22Rv1 (cell line): ENCODE results near the gene OPRL1.

Experiments used
- H3K27ac ChIP-seq: fragments of 450-650 bp; 2 replicates; pipeline ENCODE4 v1.5.1; 2017
- ZFX ChIP-seq: fragments of 450-650 bp; IDR thresholded peaks from 2 replicates; pipeline ENCODE4 v1.6.1; 2017; ENCODE audit warnings: antibody characterized with exemption, borderline replicate concordance
- TF ChIP-seq, protein P1 (sequence below): fragments of 450-650 bp; IDR thresholded peaks from 2 replicates; pipeline ENCODE4 v1.5.1; 2017; ENCODE audit warnings: mild to moderate bottlenecking

Gene OPRL1

DNA sequence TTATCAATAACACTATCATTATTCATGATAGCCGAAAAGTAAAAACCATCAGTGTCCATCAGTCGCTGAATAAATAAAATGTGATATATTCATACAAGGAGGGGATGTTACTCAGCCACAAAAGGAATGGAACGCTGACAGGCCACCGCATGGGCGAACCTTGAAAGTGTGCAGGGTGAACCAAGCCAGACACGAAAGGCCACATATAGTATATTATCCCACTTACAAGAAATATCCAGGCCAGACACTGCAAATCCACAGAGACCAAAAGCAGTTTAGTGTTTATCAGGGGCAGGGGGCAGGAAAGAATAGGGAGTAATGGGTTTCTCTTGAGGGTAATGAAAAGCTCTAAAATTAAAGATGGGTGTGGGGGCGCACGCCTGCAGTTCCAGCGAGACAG is 36.1 kb upstream of the OPRL1 start:
- H3K27ac ChIP-seq, result peak overlapping the region; percentile 72
- TF ChIP-seq, protein P1, sequence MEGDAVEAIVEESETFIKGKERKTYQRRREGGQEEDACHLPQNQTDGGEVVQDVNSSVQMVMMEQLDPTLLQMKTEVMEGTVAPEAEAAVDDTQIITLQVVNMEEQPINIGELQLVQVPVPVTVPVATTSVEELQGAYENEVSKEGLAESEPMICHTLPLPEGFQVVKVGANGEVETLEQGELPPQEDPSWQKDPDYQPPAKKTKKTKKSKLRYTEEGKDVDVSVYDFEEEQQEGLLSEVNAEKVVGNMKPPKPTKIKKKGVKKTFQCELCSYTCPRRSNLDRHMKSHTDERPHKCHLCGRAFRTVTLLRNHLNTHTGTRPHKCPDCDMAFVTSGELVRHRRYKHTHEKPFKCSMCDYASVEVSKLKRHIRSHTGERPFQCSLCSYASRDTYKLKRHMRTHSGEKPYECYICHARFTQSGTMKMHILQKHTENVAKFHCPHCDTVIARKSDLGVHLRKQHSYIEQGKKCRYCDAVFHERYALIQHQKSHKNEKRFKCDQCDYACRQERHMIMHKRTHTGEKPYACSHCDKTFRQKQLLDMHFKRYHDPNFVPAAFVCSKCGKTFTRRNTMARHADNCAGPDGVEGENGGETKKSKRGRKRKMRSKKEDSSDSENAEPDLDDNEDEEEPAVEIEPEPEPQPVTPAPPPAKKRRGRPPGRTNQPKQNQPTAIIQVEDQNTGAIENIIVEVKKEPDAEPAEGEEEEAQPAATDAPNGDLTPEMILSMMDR, result no peak
- no peak for TF ChIP-seq ZFX

DNA sequence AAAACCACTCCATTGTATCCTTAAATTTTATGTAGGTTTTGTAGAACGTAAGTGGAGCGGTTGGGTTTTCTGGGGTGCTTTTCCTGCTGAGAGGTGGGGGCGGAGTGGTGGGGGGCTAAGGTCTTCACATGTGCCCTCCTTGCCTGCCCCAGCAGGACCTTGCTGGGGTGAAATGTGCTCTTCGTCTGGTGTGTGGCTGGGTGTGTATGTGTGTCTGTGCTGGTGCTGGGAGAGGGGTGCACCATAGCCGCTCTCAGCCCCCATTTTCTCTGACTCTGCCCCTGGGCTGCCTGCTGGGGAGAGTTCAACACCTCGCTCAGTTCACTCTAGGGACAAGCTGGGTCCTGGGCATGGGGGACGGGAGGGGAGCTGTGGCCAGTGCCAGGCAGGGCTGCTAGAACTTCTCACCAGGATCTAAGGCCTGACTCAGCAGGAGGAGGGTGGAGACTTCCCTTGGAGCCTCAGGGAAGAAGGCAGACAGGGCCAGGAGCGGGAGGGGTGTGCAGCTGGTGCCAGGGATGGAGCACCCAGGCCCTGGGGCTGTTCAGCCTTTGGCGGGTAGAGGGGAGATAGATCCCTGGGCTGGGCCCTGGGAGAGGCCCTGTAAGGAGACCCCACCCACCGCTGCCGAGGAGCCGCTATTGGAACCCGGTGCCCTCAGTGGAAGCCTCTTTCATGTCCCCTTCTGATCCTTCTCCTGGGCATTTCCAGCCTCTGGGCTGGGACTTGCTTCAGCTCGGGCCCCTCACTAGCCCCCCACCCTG is 35.2 kb upstream of the OPRL1 start:
- TF ChIP-seq, protein P1, result no peak
- TF ChIP-seq ZFX, result no peak
- peak overlapping the region; percentile 72 for H3K27ac ChIP-seq

DNA sequence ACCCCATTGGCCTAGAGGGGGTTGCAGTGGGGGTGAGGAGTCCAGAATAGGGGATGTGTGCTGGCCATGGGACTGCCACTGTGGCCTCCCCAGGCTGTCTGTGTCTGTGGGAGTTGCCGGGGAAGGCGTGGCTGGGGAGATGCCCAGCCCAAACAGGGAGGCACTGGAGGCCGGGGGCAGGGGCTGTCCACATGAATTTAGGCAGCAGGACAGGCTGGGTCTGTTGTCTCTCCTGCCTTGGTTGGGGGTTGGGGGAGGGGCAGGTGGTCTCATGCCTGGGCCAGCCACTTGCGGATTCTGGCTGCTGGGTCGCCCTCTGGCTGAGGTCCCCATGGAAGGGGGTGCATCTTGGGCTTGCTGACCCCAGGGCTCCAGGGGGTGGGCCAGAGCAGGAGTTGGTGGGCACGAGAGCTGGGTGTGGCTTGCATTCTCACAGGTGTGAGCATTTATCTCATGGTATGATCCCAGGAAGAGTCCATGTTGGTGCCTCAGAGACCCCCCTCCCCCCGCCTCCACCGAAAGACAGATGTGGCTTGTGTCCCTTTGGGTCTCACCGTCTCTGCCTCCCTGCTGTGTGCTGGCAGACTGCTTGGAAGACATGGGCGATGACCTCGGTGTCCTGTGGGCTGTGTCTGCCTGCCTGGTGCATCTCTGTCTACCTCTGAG is 34.4 kb upstream of the OPRL1 start:
- peak overlapping the region; percentile 72 for H3K27ac ChIP-seq
- TF ChIP-seq, protein P1, result no peak
- TF ChIP-seq ZFX, result no peak

DNA sequence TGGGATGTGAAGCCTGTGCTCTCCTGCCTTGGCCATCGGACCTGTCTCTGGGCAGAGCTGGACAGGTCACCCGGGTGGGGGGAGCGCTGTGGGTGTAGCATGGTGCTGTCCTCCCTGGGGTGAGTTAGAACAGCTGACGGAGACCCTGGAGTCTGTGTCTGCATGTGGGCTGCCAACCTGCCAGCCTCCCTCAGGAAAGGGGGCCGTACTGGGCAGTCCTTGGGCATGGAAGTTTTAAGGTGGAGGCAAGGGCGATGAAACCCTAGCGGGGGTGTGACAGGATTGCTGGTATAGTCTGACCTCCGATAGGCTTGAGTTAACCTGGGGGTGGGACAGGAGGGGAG is 32.9 kb upstream of the OPRL1 start:
- no peak for TF ChIP-seq ZFX
- TF ChIP-seq, protein P1, result no peak

DNA sequence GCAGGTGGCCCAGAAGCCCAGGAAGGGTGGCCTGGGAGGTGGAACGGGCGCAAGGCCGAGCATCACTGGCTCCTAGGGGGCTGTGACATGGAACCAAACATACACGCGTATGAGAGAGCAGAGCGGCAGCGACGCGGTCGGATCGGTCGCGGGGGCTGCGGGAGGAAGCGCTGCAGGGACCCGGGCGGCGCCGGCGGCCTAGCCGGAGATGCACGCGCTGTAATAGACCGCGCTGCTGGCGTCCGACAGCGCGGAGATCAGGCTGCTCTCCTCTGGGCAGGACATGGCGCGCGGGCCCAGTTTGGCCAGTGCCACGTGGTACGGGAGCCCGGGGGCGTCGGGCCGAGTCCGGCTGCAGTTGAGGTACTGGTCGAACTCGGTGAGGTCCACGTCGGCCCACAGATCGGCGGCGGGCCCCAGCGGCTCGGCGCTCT is 31.9 kb upstream of the OPRL1 start:
- H3K27ac ChIP-seq, result no peak overlapping the region
- TF ChIP-seq, protein P1, result no peak
- no peak for TF ChIP-seq ZFX

More for the DNA sequence above, 32.9 kb upstream of the OPRL1 start:
- no peak overlapping the region for H3K27ac ChIP-seq

DNA sequence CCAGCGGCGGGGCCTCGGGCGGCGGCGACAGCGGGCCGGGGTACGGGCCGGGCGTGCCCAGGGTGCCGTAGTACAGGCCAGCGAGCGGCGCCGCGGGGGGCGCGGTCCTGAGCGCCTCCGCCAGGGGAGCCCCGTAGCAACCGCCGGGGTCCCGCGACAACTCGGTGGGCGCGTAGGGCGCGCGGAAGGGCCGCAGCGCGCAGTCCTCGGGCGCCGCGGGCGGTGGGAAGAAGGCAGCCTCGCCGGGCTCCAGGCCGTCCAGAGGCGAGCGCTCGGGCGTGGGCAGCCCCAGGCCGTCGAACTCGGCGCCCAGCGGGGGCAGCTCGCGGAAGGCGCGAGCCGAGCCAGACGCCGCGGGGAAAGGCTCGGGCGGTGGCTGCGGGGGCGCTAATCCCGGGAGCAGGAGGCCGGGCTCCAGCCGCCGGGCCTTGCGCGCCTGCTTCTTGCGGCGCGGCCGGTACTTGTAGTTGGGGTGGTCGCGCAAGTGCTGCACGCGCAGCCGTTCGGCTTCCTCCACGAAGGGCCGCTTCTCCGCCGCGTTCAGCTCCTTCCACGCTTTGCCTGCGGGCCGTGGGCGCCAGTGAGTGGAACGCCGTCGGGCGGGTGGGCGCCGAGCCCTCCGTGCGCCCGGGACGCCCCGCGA is 31.4 kb upstream of the OPRL1 start:
- TF ChIP-seq, protein P1, result no peak
- no peak overlapping the region for H3K27ac ChIP-seq
